Astrocyte of the spinal cord (primary cell): ENCODE measurements around the gene RAD9B.
"Not testable (repeated sequence)": the region's sequence is repeated elsewhere in the genome, so short reads cannot be mapped to it uniquely, and the experiment has no call there.

Experiments
- DNase-seq: peaks from one replicate; pipeline ENCODE4 v3.0.0; 2011; ENCODE audit warnings: low read depth, low spot score
- H3K4me3 ChIP-seq: 2 replicates; pipeline ENCODE4 v1.5.1; 2011; ENCODE audit warnings: low read depth, mild to moderate bottlenecking, low read length, moderate library complexity
- in situ Hi-C: cut with HindIII; loops from 2 replicates; pipeline ENCODE4 v1.10.0; 2017; ENCODE audit warnings: low sequenced_read_pairs
- TF ChIP-seq, protein P1 (sequence below): IDR thresholded peaks from 2 replicates; pipeline ENCODE4 v1.5.1; 2012; ENCODE audit warnings: low read depth, mild to moderate bottlenecking, low read length, inconsistent platforms

RAD9B gene

DNA sequence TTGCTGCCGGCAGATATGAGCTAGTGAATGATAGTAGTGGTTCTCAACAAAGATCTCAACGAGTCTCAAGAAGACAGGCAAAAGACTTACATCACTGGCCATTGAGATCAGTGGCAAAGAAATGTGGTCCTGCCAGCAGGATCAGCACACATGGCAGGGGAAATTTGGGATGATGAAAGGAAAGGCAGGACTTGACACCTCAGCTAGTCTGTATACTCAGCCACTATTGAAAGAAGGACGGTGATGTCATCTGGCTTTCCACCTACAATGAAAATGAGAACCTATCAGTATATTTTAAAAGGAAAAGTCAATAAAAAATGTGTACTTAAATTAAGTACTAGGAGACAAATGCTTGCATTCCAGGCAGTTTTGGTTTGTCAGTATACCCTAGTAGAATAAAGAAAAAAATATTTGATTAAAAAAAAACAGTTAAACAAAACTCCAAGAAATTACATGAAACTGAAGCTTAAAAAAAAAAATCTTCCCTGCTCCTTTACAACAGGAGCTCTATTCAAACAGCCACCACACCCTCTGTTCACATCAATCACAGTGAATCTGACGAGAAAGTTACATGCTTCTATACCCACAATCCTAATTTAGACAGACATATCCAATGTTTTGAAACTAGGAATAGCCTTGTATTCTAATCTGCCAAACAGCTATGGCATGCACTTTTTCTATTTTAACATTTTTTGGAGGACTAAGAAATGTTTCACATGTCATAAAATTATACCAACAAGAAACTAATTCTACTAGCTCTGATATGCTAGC, 34.9 kb downstream of the RAD9B start:
- TF ChIP-seq, protein P1, sequence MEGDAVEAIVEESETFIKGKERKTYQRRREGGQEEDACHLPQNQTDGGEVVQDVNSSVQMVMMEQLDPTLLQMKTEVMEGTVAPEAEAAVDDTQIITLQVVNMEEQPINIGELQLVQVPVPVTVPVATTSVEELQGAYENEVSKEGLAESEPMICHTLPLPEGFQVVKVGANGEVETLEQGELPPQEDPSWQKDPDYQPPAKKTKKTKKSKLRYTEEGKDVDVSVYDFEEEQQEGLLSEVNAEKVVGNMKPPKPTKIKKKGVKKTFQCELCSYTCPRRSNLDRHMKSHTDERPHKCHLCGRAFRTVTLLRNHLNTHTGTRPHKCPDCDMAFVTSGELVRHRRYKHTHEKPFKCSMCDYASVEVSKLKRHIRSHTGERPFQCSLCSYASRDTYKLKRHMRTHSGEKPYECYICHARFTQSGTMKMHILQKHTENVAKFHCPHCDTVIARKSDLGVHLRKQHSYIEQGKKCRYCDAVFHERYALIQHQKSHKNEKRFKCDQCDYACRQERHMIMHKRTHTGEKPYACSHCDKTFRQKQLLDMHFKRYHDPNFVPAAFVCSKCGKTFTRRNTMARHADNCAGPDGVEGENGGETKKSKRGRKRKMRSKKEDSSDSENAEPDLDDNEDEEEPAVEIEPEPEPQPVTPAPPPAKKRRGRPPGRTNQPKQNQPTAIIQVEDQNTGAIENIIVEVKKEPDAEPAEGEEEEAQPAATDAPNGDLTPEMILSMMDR, result no peak
- in situ Hi-C loops, result no loop called here
- no peak for DNase-seq
- no peak overlapping the region for H3K4me3 ChIP-seq

DNA sequence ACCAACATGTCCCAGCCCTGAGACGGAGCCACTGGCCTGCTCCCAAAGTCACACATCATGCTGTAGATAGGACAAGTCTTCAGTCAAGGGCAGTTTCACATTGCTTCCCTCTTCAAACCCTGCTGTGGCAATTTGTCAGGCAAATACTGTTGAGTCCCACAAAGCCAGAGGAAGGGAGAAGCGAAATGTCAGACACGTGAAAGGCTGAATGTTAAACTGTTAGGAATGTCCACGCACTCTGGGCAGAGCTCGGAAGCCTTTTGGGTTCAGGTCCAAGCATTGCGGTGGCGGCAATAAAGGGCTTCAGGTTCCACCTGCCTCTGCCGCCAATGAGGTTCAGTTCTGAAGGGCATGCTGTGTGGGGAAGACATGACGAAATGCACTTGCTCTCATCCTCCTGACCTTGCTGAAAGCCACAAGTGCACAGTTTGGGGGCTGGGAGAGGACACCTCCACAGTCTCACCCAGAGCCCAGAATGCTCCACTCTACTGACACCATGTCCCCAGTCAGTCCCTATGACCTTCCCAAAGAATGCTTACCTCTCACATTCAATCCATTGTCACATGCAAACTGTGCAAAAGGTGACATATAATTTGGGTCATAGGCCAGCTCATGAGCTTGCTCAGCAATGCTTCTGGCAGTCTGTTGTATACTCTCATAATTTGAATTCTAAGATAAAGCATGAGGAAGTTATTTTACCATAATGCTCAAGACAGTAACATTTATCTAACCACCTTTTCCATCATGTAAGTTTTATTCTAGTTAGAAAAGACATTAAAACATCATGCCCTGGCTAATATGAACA, 35.7 kb downstream of the RAD9B start:
- H3K4me3 ChIP-seq, result no peak overlapping the region
- TF ChIP-seq, protein P1, result no peak
- peak; percentile 56 for DNase-seq
- in situ Hi-C loops, result no loop called here

DNA sequence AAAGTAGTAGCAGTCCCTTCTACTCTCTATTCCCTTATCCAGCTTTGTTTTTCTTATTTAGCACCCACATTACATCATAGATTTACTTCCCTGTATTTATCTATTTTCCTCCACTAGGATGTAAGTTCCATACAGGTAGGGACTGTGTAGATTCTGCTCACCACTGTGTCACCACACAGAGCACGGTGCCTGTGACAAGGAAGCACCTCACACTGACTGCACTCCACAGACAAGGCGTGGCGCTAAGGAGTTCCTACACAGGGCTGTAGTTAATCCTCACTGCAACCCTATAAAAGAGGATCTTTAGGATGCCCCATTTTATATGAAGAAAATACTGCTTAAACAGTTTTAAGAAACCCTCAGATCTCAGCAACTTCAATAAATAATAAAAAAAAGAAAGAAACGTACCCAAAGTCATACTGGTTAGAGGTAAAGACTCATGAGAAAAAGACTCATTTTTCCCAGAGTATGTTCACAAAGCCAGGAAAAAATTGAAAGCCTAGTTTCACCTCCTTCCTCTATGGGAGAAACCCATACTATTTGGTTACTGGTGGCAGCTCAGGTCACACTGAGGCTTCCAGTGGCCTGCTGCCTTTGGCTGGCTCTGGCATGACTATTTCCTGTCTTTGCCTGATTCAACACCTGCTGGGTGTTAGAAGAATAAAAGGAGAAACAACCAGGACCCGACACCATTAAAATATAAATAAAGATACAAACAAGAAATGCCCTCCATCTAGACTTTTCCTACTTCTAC, 36.9 kb downstream of the RAD9B start:
- TF ChIP-seq, protein P1, result no peak
- in situ Hi-C loops, result no loop called here
- no peak for DNase-seq
- no peak overlapping the region for H3K4me3 ChIP-seq

DNA sequence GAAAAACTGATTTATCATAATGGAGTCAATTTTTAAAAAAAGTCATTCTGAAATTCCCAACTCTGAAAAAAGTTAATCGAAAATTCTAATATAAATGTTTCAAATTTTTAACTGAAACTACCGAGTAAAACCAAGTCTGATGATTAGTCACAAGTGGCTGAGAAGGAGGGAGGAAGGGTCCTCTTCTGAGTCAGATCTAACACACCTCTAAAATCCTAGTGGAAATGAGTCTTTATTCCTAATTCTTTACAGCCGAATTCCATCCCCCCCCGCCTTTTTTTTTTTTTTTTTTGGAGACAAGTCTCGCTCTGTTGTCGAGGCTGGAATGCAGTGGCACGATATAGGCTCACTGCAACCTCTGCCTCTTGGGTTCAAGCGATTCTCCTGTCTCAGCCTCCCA, 37.9 kb downstream of the RAD9B start:
- no peak overlapping the region for H3K4me3 ChIP-seq
- TF ChIP-seq, protein P1, result no peak
- in situ Hi-C loops, result no loop called here
- DNase-seq, result no peak

DNA sequence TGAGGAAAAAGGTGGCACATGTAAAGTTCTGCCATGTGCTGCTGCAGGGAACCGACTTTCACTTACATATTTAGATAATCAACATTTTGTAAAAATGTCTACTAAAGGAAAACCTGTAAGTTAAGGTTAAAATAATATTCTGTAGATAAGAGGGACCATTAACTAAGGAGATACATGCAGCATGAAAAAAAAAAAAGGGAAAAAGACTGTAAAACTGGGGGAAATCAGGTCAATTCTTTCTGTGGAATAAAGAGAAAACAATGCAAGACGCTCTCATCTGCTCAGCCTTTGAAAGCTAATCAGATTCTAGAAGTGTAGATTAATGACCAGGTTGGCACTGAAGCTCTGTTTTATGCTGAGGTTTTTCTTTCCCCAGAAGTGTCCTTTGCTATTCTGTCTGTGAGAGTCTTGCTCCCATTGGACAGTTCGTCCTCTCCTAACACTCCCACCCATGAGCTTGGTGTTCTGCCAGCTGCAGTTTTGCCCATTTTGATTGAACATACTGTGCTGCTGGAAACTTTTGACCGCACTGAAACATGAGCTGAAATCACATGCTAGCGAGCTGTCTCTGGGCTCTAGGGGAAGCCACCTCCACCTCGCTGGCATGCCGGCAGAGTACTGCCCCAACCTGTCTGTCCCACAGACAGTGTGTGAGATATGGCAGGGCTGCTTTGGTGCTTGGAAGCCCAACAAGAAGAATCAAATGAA, 41.3 kb downstream of the RAD9B start:
- in situ Hi-C loops, result no loop called here
- no peak overlapping the region for H3K4me3 ChIP-seq
- peak; percentile 93 for DNase-seq
- TF ChIP-seq, protein P1, result no peak

DNA sequence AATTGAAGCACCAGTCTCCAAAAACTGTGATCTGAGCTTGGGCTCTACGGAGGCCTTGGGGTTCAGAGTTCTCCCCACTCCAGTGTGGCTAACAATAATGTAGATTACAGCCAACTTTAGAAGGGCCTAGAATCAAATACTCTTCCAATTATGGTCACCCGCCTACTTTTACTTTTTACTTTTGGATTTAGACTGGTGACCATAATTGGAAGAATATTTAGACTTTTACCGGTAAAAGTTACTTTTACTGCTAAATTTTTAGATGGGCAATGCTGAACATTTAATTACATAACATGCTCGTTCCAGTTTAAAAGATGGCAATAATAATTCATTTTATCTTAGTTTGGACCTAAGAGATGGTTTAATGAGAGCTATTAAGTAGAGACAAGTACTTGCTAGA, 41.8 kb downstream of the RAD9B start:
- TF ChIP-seq, protein P1, result no peak

DNA sequence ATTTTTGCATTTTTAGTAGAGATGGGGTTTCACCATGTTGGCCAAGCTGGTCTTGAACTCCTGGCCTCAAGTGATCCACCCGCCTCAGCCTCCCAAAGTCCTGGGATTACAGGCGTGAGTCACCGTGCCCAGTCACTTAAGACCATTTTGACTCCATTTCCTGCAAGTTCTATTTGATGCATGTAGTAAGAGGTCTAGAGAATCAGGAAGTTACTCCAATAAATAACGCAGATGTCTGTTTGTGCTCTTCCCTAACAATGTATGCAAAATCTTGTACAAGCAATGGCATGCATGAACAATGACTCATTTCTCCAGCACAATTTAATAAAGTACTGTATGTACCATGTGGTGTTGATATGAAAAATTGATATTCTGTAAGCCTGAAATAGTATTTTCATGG, 43.1 kb downstream of the RAD9B start:
- in situ Hi-C loops, H3K4me3 ChIP-seq: not testable (repeated sequence)
- peak; percentile 78 for DNase-seq

More for the DNA sequence above, 41.8 kb downstream of the RAD9B start:
- DNase-seq, result no peak
- in situ Hi-C loops, result no loop called here
- no peak overlapping the region for H3K4me3 ChIP-seq
